GM19455 (cell line): ENCODE measurements around the gene LSM10.
A peak's percentile ranks its signal among the peaks of the same experiment; 100 is the strongest.

Experiments
- ATAC-seq: cut with Tn5 transposase; IDR thresholded peaks from one replicate; pipeline ENCODE4 v1.9.1; 2021; ENCODE audit not compliant: unreplicated experiment

Gene LSM10

DNA sequence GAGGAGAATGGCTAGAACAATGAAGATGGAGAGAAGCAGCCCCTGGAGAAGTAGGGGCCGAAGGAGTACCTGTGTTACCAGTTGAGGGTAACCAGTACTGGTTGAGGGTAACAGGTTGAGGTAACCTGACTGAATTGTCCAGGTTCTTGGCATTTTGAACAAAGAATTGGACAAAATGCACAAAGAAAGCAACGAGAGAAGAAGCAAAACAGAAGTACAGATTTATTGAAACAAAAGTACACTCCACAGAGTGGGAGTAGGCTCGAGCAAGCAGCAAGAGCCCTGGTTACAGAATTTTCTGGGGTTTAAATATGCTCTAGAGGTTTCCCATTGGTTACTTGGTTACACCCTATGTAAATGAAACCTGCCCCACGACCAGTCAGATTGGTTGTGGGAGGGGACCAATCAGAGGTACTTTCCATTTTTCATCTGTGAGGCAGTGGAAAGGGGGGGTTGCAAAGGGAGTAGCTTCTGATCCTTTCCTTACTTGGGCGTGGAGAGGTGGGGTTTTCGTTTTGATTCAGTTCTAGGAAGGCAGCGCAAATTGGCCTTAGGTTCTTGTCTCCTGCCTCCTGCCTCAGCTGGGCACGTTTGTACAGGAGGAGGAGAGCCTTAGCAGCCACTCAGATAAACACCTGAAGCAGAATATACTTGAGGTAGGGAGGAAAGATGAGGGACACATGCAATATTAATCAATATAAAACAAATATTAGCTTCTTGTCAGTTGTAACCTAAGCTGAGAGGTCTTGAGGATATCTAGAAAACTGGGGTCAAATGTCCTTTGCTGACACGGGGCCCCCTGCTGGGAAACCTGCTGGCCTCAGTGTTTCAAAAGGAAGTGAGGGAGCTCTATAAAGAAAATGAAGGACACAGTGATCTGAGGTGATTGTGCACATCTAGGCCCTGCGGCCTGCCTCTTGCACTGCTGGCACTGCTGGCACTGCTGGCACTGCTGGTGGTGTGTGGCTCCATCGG lies 14.3 kb upstream of the LSM10 start:
- ATAC-seq: no peak

DNA sequence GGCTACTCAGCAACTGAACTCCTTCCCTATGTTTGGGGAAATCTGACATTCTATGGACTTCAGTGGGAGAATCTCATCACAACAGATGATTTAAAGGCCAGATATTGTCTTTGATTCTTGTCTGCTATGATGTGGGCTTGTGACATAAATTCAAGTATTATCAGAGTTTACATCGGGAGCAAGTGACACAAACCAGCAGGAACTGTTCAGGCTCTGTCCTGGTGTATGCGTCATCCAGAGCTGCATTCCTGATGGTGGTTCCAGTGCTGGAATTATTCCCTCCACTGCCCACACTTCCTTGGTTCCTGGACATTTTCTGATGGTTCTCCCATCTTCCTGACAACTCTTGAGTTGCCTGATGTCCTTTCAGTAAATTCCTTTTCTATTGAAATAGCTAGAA lies 10.8 kb upstream of the LSM10 start:
- ATAC-seq: no peak

DNA sequence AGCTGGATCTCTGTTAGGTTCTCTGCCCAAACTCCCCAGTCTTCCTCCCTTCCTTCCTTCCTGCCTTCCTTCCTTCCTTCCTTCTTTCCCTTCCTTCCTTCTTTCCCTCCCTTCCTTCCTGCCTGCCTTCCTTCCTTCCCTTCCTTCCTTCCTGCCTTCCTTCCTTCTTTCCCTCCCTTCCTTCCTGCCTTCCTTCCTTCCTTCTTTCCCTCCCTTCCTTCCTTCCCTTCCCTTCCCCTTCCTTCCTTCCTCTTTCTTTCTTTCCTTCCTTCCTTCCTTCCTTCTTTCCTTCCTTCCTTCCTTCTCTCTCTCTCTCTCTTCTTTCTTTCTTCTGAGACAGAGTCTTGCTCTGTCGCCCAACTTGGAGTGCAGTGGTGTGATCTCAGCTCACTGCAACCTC lies 8.7 kb upstream of the LSM10 start:
- no peak for ATAC-seq

DNA sequence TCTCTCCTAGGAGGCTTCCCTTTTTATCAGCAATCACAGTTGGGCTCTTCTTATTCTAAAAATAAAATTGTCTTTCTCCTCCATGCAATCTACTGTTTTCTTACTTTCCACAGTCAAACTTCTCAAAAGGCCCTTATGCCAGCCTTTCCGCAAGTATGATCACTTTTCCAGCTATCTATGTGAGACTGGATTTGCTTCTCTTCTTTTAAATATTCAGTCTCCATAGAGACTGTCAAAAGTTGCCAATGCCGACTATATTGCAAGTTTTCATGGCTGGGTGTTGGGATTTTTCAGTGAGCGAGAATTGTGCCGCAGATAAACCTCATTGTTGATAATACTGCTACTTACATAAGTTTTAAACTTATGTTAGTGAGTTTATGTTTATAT lies 4.8 kb upstream of the LSM10 start:
- no peak for ATAC-seq

DNA sequence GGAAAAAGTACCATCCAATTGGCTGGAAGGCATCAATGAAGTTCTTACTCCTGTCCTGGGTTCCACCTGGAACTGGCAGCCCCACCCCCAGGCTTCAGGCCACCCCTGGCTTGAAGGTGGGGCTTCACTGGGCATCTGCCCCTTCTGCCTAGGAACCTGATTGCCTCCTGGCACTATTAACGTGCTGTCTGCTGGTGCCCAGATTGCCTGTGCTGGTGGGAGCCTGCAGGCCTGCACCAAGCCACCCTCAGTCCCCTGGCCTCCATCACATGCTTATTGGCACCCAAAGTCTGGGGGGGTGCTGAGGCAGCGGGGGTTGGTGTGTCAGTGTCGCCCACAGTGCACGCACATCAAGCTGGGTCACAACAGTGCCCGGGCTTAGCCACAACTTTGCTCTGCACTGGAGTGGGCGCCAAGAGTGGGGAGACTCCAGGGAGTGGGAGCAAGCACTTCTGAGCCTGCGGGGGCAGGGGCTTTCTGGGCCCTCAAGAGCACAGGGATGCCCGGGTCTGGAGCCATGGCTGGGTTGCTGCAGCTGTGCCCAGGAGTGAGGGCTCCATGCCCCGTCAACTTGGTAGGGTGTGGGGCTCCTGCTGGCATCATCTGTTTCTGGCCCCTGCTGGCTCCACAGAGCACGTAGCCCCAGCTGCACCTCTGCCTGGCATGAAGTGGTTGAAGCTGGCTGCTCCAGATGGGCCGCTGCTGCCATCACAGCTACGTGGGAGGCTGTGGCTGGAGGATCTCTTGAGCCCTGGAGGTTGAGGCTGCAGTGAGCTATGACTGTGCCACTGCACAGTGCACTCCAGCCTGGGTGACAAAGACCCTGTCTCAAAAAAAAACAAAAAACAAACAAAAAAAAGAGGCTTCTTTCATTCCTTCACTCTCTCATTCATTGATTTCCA lies 4.1 kb upstream of the LSM10 start:
- ATAC-seq: no peak

DNA sequence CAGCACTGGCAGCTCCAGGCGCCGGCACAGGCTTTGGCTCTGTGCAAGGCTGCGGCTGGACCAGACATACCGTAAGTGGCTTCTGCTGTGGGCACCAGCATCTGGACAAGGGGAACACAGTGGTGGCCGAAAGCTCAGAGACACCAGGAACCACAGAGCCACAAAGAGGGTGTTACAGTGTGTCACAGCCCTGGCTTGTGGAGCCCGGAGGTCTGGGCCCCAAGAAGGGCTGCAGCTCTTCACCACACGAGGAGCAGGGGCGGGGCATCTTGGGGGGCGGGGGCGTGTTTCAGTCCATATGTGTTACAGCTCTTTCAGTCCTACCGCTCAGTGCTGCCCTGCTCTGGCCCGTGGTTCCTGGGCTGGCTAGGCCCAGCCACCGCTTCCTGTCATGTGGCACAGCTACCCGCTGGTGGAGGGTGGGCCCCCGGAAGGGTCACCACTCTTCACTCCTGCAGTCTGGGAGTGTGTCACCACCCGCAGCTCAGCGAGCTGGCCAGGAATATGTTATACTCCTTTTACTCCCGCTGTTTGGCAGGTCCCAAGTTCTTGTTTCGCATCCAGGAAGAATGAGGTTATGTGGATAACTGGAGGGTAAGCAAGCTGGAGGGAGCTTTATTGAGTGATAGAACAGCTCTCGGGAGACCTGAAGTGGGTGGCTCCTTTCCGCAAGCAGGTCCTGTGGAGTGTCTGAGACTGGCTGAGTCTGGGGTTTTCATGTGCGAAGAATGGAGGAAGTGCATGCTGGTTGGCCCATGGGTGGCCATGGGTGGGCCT lies 3.3 kb upstream of the LSM10 start:
- ATAC-seq: no peak

DNA sequence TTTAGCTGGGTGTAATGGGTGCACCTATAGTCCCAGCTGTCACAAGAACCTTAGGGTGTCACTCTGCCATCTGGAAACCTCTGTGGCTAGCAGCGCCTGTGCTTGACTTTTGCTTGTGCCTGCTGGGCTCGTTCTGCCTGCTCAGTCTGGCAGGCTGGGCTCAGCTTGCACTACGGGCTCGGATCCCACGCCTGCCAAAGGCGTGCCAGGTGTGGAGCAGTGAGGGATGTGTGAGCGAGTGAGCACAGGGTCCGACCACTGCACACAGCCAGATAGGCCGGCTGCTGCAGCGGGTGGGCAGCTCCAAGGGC lies 2.8 kb upstream of the LSM10 start:
- ATAC-seq: no peak

DNA sequence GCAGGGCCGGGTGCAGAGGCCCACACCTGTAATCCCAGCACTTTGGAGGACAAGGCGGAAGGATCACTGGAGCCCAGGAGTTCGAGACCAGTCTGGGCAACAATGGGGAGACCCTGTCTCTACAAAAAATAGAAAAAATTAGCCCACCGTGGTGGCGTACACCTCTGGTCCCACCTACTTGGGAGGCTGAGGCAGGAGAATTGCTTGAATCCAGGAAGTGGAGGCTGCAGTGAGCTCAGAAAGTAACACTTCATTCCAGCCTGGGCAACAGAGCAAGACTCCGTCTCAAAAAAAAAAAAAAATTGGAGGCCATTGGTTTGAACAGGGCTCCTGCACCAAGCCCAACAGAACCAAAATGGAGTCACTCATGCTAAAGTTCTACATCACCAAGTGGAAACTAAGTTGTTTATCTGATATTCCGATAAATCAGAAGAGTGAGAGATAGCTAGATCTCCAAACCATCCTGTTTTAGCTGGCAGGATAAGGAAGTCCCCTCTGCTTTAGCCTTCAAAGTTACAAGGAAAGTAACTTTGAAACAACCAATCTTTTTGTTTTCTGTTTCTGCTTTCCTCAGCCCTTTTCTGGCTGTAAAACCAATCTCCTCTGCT lies 766 bp upstream of the LSM10 start:
- no peak for ATAC-seq

DNA sequence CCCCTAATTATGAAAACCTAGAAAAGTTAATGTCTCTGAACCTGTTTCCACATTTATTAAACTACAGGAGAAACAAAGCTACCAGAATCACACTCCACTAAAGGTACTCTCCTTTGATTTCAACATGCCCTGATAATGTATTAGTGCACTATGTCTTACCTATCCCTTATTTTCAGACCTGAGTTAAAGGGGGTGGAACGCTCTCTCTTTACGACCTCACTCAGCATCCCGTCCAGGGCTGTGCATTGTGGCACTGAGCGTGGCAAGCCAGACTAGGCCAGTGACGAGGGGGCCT lies 678 bp downstream of the LSM10 start:
- ATAC-seq: no peak

DNA sequence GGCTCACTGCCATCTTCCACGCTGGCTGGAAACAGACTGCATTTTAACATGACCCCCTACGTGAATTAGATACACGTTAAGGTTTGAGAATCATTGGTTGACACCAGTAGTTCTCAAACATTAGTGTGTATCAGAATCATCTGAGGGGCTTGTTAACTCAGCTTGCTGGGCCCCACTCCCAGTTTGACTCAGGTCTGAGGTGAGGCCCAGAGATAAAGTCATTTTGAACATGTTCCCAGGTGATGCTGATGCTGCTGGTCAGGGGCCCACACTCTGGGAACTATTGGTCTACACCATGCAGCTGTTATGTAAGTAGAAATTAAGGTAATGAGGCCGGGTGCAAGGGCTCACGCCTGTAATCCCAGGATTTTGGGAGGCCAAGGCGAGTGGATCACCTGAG lies 1.3 kb downstream of the LSM10 start:
- ATAC-seq: no peak

DNA sequence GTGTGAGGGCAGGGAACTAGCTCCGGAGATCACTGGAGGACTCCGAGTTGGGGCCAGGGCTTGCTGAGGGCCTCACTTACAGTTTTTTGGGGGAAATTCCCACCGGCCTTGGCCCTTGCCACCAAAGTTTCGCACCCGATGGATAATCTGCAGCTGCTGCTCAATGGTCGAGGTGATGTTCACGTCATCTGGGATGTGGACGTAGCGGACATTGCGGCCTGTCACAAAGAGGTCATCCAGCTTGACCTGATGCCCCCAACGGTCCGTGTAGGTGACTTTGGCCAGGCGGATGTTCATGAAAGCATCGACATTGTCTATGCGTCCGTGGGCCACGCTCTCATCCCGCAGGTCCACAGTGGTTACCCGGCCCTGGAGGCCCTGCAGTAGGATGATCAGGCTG lies 4.0 kb downstream of the LSM10 start:
- ATAC-seq: no peak

DNA sequence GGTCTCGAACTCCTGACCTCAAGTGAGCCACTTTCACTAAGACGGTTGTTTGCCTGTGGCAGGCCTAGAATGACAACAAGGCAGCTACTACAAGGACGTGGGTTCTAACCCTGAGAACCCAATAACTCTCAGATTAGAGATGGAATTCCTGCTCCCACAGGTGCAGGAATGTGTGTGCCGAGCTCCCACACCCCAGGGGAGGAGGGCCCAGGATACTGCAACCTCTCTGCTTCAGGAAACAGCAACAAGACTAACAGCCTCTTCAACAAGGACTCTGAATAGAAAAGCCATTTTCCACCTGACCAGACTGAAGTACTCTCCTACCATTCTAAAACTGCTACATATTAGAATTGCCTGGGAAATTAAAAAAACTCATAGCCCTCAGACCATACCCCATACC lies 4.9 kb downstream of the LSM10 start:
- no peak for ATAC-seq

DNA sequence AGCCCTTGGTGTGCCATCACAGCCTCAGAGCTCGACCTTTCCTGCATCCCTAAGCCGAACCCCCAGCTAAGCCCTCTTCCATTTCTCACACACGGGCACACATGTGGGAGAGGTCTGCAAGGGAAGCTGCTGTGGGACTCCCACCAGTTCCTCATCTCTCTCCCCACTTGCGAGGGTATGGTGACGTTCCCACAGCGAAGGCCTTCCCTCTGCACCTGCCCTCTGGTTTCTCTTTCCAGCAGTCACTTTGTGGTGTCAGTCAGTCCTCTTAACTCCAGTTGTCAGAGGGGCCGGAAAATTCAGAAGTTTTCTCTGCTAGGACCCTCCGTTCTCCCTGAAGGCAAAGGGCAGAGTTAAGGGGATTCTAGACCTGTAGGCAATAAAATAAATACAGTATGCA lies 6.4 kb downstream of the LSM10 start:
- no peak for ATAC-seq

DNA sequence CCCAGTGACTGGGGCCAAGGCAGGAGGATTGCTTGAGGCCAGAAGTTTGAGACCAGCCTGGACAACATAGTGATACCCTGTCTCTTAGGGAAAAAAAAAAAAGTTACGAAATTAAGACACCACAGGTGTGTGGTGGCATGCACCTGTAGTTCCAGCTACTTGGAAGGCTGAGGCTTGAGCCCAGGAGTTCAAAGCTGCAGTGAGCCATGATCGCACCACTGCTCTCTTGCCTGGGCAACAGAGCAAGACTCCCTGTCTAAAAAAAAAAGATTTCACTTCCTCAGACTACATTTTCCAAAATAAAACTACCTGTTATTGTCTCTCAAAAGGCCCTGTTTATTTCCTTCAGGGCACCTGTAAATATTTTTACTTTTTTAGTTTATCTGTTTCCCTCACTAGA lies 7.3 kb downstream of the LSM10 start:
- no peak for ATAC-seq

DNA sequence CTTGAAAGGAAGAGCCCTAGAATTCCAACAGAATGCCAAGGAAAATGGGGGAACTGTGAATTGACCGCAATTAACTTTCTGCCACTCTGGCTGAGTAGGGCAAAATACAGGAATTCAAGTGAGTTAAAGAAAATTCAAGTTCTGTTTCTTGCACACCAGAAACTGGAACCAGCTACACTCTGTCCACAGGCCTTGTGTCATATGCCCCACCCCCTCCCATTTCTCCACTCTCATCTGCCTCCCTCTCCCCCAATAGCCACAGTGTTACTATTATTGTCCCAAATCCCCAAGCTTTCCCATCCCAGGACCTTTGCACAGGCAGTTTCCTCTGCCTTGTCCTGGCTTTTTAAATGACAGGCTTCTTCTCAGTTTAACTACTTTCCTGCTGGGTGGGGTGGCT lies 7.7 kb downstream of the LSM10 start:
- ATAC-seq: no peak

DNA sequence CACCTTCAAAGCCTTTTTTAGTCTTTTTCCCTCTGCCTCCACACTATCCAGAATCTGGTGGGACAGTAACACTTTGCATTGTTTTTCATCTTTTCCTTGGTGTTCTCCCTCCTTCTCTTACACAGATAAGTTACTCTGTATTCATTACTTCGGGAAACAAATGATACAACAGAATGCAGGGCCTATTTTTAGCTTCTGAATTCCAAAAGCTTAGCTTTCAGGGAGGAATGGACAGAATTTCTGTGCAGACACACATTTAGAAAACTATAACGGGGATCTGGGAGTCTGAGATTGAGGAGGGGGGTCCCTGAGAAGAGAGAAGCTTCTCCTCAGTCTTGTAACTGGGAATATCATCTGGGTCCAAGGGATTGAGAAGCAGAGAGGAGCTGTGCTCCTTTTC lies 8.4 kb downstream of the LSM10 start:
- no peak for ATAC-seq

DNA sequence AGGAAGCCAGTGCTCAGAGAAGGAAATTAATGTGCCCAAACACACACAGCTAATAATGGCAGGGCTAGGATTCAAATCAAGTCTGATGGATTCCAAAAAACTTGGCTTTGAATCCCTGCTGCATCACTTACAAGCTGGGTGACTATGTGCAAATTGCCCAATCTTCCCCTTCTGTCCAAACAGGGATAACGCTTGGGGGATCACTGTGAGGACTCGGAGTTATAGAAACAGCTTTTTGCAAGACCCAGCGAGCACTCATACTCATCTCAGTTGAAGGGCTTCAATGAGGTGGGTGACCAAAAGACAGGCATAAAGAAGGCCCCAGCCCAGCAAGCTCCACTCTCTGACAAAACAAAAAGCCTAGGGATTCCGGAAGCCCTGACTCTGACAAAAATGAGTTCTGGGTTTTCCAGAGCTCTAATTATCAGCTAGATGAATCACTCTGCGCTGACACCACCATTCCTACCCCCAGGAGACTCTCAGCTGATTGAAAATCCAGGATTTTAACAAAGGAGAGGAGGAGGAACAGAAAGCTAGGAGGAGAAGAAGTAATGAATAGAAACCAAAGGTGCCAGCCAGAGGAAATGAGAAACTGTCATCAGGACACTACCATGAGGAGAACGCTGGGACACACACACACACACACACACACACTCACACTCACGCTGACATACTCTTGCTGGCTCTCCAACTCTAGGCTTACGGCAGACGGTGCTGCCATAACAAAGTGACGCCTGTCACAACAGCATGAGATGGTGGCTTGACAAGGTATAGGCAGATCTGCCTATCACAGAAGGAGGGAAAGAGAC lies 10.4 kb downstream of the LSM10 start:
- ATAC-seq: no peak

DNA sequence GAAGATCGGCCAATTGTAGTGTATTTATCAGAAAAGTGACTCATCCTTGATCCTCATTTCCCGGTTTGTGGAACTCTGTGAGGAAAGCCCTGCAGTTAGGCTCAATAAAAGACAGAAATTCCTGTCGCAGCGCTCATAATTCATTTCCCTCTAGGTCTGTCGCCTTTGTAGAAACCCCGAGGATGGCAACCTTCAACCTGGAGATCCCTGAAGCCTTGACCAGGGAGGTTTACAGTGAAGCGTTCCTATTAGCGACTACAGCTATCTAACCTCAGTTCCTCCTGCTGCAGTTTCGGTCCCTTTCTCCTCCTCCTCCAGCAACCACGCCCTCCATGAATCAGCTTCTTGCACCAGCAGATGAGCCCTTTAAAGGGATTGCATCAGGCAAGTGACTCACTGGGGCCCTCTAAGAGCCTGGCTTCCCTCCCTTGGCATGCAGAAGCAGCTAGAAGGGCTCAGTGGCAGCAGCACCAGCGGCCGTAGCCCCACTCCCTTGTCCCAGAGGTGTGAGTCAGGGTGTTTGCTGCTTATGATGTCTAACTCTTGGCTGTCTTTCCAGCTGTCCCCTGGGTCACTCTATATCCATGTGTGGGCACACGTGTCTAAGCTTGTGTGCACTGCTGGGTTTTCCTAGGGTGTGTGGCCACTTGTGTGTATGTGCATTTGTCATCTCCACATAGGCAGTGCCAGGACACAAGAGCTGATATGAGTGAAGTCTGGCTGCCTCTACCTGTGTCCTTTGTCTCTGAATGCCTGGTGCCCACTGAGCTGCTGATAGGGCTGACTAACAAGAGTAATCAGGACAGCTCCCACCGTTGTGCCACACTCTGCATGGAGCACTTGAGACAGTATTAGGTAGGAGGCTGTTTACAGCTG lies 11.2 kb downstream of the LSM10 start:
- peak; percentile 35 for ATAC-seq
